Erythroblast (primary cell): Measurements from ENCODE around the gene TENT4B.

Experiments
- GATA1 ChIP-seq: IDR thresholded peaks from 2 replicates; pipeline ENCODE4 v1.6.1; 2011; ENCODE audit warnings: low read depth, mild to moderate bottlenecking, control low read depth, low read length, moderate library complexity
- POLR2A ChIP-seq: IDR thresholded peaks from 2 replicates; pipeline ENCODE4 v1.6.1; 2011; ENCODE audit warnings: mild to moderate bottlenecking, low read length

DNA sequence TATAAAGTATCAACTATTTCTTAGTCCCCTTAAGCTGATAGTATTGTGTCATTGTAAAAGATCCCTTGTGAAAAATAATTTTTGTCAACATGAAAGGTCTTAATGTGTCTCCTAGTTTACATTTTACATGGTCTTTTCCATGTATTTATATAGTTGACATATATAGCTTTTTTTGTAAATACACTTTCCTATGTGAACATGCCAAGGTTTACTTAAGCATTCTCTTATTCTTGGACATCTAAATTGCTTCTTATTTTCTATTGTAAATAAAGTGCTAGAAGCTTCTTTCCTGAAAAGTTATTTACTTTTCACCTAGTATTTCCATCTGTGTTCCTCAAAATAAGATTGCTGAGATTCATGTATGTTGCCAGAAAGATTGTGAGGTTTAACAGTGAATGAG, 29.3 kb downstream of the TENT4B start:
- no peak for TF ChIP-seq POLR2A
- no peak for TF ChIP-seq GATA1
